Spleen (tissue), 11 donors: ENCODE data around the gene RAB14. TPM values are rescaled to one million over a fixed set of nuclear protein-coding genes. Genes with fewer than 3 reads are reported as not detected.
A peak's percentile ranks its signal among the peaks of the same experiment; 100 is the strongest.

Source experiments
- DNase-seq: peaks from one replicate; pipeline ENCODE4 v3.0.0-alpha.2; 2020
- H3K27ac ChIP-seq, 8 donors: fragments of 200-600 bp; sonication (generic) in 7 of 8; 1 replicate in 4 of 8; 2 replicates in 4 of 8; pipeline versions ENCODE4 v1.5.0 to v1.8.0; 2016 to 2021; ENCODE audit warnings: inconsistent platforms in 4 of 8, mild to moderate bottlenecking in 4 of 8, moderate library complexity in 1 of 8
- H3K27me3 ChIP-seq, 7 donors: fragments of 200-600 bp; sonication (generic) in 6 of 7; replicated peaks in 1 of 7; 1 replicate in 4 of 7; 2 replicates in 3 of 7; pipeline versions ENCODE4 v1.5.0 to v1.8.0; 2016 to 2021; ENCODE audit warnings: inconsistent platforms in 3 of 7, mild to moderate bottlenecking in 1 of 7
- H3K36me3 ChIP-seq, 6 donors: fragments of 200-600 bp; sonication (generic) in 5 of 6; 1 replicate in 4 of 6; 2 replicates in 2 of 6; pipeline versions ENCODE4 v1.5.0 to v1.8.0; 2016 to 2021; ENCODE audit warnings: inconsistent platforms in 2 of 6
- H3K4me1 ChIP-seq, 6 donors: fragments of 200-600 bp; sonication (generic) in 5 of 6; 1 replicate in 3 of 6; 2 replicates in 3 of 6; pipeline versions ENCODE4 v1.5.0 to v1.8.0; 2016 to 2021; ENCODE audit warnings: inconsistent platforms in 3 of 6
- H3K4me3 ChIP-seq, 8 donors: fragments of 200-600 bp; sonication (generic) in 7 of 8; 1 replicate in 4 of 8; 2 replicates in 4 of 8; pipeline versions ENCODE4 v1.5.0 to v1.8.0; 2016 to 2021; ENCODE audit warnings: inconsistent platforms in 4 of 8, mild to moderate bottlenecking in 4 of 8, moderate library complexity in 2 of 8
- H3K9me3 ChIP-seq, 8 donors: fragments of 200-600 bp; sonication (generic) in 7 of 8; 1 replicate in 4 of 8; 2 replicates in 4 of 8; pipeline versions ENCODE4 v1.5.0 to v1.8.0; 2016 to 2021; ENCODE audit warnings: inconsistent platforms in 4 of 8
- POLR2A ChIP-seq, 3 donors: fragments of 450-650 bp; IDR thresholded peaks; one replicate each; pipeline ENCODE4 v1.5.1; 2017; ENCODE audit warnings: antibody characterized with exemption in 3 of 3, mild to moderate bottlenecking in 1 of 3
- POLR2AphosphoS5 ChIP-seq, 3 donors: sonication (generic); formaldehyde crosslinking; IDR thresholded peaks; one replicate each; pipeline ENCODE4 v1.5.1; 2017; ENCODE audit warnings: antibody characterized with exemption in 3 of 3
- WGBS, 5 donors: extraction: QIAGEN DNeasy Blood & Tissue Kit in 3 of 5; methylation state at CpG; one replicate each; pipeline versions ENCODE4 v1.1.5 to v1.1.7; 2013 to 2018; 5-methylcytosine and 5-hydroxymethylcytosine counted together
- intact Hi-C: fragments of 100-400 bp; cut with DNase I; formaldehyde crosslinking; loops from one replicate; pipeline ENCODE4 v1.15.0; 2023; ENCODE audit warnings: low total_unique reads
- polyA plus RNA-seq, 3 donors: library from polyadenylated mRNA; stranded (reverse); fragments of 200-250 nt; gene quantifications; one replicate each; pipeline ENCODE4 v1.2.1, GENCODE V29; 2013
- total RNA-seq, 7 donors: library from RNA; depleted of rRNA in 3 of 7; stranded (reverse); fragments of >200 nt in 3 of 7; fragmentation: NEBNext Ultra II Directional in 4 of 7; extraction: Animal tissue kit (Norgen Biotek cat#: 25700) in 4 of 7; gene quantifications; one replicate each; pipeline versions ENCODE4 v1.1.0 to v1.2.1, GENCODE V29; 2016 to 2021
- TF ChIP-seq, protein P1 (sequence below), 11 experiments: fragments of 200-600 bp in 7 of 11; fragments of 450-650 bp in 4 of 11; sonication (generic) in 4 of 11; IDR thresholded peaks in 8 of 11; conservative IDR thresholded peaks in 3 of 11; 1 replicate in 7 of 11; 2 replicates in 4 of 11; pipeline versions ENCODE4 v1.4.0 to v1.8.0; 2016 to 2021; ENCODE audit warnings: antibody characterized with exemption in 11 of 11, inconsistent platforms in 4 of 11, mild to moderate bottlenecking in 1 of 11
- donor health status: healthy with polysubstance abuse.
- donor health status: DM: no; HTN: no; CAD: no; lungs with moderate emphysema.
- donor health status: DM: no; HTN: no; CAD: no.
- donor health status: Bipolar disorder and iron deficiency.
- donor health status: healthy.
- donor health status: DM: no; HTN: no; CAD: no.
- donor health status: DM: yes; HTN: yes; CAD: no.

Gene RAB14
- total and polyA plus RNA-seq, 10 donors, result 20.4 to 75.2 (median 49.6) TPM

DNA sequence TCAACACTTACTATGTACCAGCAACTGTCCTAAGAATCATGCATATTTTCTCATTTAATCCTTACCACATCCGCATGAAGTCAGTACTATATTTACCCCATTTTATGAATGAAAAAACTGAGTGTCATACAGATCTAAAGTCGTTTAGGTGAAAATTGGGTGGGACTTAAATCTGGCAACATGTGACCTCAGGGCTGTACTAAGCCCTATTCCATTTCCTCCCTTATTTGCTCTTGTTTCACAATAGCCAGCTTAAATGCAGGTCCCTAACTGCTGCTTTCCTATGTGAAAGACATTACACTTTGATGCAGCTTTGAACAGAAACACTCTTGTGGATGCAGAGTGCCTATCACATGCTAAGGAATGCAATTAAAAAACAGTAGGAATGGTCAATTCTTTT is 2.5 kb upstream of the RAB14 start:
- Histone ChIP-seq H3K36me3 (no peaks in the 10 kb centered on the region), H3K27me3 (no peaks in the 10 kb centered on the region), H3K4me3 (no peak overlapping the region), H3K27ac (no peak overlapping the region), H3K4me1 (peaks cover 31 to 66% (median 41%) of the 10 kb centered on the region in 6 donors), H3K9me3 (no peaks in the 10 kb centered on the region)
- no peak for DNase-seq
- TF ChIP-seq POLR2AphosphoS5 (IDR thresholded peaks at IDR 0.05), result no peak
- no peak for TF ChIP-seq POLR2A (IDR thresholded peaks at IDR 0.05)
- TF ChIP-seq, protein P1, sequence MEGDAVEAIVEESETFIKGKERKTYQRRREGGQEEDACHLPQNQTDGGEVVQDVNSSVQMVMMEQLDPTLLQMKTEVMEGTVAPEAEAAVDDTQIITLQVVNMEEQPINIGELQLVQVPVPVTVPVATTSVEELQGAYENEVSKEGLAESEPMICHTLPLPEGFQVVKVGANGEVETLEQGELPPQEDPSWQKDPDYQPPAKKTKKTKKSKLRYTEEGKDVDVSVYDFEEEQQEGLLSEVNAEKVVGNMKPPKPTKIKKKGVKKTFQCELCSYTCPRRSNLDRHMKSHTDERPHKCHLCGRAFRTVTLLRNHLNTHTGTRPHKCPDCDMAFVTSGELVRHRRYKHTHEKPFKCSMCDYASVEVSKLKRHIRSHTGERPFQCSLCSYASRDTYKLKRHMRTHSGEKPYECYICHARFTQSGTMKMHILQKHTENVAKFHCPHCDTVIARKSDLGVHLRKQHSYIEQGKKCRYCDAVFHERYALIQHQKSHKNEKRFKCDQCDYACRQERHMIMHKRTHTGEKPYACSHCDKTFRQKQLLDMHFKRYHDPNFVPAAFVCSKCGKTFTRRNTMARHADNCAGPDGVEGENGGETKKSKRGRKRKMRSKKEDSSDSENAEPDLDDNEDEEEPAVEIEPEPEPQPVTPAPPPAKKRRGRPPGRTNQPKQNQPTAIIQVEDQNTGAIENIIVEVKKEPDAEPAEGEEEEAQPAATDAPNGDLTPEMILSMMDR (IDR thresholded peaks at IDR 0.05 in 8 of 11, conservative IDR thresholded peaks at IDR 0.05 in 3 of 11), result no peak
- 58 to 67% (median 64%) methylated on average over 2 of the region's 2 CpGs for WGBS, 5 donors
- intact Hi-C loops, result no loop called here

DNA sequence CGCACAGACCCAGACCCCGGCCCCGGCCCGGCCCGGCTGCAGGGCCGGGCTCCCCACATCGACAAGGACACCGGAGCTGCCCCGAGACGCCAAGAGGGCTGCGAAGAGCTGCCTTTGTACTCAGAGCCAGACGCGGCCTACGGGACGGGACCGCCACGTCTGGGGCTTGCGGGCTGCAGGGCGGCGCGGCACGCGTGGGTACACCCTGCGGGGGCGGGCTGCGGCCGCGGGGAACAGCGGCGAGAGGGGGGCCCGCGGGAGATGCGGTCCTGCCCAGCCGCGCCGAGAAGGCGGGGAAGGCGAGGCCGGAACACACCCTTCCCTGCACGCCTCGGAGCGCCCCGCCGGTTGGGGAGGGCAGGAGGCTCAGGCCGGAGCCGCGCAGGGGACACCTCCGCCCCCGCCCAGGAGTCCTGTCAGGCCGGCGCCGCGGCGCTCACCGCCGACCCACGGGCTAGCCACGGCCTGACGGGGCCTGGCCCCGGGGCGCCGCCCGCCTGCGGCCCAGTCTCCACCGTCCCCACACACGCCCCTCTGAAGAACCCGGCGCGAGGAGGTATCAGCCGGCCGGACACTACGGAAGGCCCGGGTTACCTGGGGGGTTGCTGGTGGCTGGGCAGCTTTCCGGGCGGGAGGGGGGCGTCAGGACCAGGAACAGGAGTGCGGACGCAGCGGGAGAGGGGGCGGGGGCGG is 478 bp downstream of the RAB14 start:
- Histone ChIP-seq H3K36me3 (no peaks in the 10 kb centered on the region), H3K27me3 (no peaks in the 10 kb centered on the region), H3K9me3 (no peaks in the 10 kb centered on the region), H3K27ac (peak overlapping the region; percentile 94 to 98 (median 98)), H3K4me3 (peak overlapping the region; percentile 76 to 98 (median 94)), H3K4me1 (peaks cover 40 to 71% (median 52%) of the 10 kb centered on the region in 6 donors)
- 0 to 1% (median 1%) methylated on average over 19 to 81 of the region's 81 CpGs for WGBS, 5 donors
- intact Hi-C loops, result no loop called here
- TF ChIP-seq POLR2A (IDR thresholded peaks at IDR 0.05) (no peak), POLR2AphosphoS5 (IDR thresholded peaks at IDR 0.05) (no peak)
- TF ChIP-seq, protein P1 (IDR thresholded peaks at IDR 0.05 in 8 of 11, conservative IDR thresholded peaks at IDR 0.05 in 3 of 11), result no peak
- DNase-seq, result peak; percentile 94

DNA sequence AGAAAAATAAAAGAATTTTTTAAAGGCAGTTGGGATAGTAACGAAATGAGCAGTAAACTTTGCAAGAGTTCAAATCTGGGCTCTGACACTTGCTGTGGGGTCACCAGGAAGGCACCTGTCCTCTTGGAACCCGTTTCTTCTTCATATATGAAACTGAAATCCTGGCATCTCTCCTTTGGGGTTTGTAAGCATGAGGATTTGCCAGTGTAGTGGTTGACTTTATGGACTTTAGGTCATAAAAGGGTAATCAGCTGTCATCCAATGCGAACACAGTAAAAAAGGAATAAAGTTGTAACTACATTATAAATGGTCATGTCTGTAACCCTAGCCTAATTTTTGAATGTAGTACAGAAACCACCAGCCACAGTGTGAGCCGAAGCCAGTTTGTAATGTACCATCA is 1.3 kb downstream of the RAB14 start:
- peak overlapping the region in 7 of 8 donors; percentile 94 to 98 (median 98) for H3K27ac ChIP-seq
- peak overlapping the region; percentile 76 to 98 (median 94) for H3K4me3 ChIP-seq
- no peaks in the 10 kb centered on the region for H3K27me3 ChIP-seq
- WGBS, 5 donors, result 10 to 23% (median 12%) methylated on average over 4 of the region's 4 CpGs
- DNase-seq, result no peak
- H3K9me3 ChIP-seq, result no peaks in the 10 kb centered on the region
- TF ChIP-seq POLR2AphosphoS5 (IDR thresholded peaks at IDR 0.05) (no peak), POLR2A (IDR thresholded peaks at IDR 0.05) (no peak)
- TF ChIP-seq, protein P1 (IDR thresholded peaks at IDR 0.05 in 8 of 11, conservative IDR thresholded peaks at IDR 0.05 in 3 of 11), result no peak
- H3K36me3 ChIP-seq, result no peaks in the 10 kb centered on the region
- intact Hi-C loops, result no loop called here
- H3K4me1 ChIP-seq, result peaks cover 48 to 79% (median 61%) of the 10 kb centered on the region in 6 donors

DNA sequence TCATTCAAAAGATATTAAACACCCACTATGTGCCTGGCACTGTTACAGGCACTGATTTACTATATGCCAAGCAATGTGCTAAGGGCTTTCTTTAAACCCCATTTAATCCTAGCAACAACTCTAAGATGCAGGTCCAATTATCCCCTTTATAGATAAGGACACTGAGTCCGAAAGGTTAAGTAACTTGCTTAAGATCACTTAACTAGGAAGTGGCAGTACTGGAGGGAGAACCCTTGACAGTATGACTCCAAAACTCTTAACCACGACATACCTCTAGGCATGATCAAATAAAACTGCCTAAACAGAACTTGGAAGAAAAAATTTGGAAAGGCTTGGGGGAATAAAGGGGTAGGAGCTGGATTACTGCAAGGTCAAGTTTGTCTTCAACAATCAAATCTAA is 1.7 kb downstream of the RAB14 start:
- Histone ChIP-seq H3K27me3 (no peaks in the 10 kb centered on the region), H3K36me3 (no peaks in the 10 kb centered on the region), H3K27ac (peak overlapping the region in 3 of 8 donors; percentile 98), H3K4me1 (peaks cover 52 to 83% (median 65%) of the 10 kb centered on the region in 6 donors), H3K4me3 (peak overlapping the region; percentile 76 to 98 (median 94)), H3K9me3 (no peaks in the 10 kb centered on the region)
- DNase-seq, result no peak
- intact Hi-C loops, result no loop called here
- TF ChIP-seq POLR2AphosphoS5 (IDR thresholded peaks at IDR 0.05), result no peak
- no peak for TF ChIP-seq POLR2A (IDR thresholded peaks at IDR 0.05)
- TF ChIP-seq, protein P1 (IDR thresholded peaks at IDR 0.05 in 8 of 11, conservative IDR thresholded peaks at IDR 0.05 in 3 of 11), result no peak
- WGBS, 5 donors, result 9 to 21% (median 12%) methylated on average over 2 of the region's 2 CpGs
